SU-DHL-6 (cell line): ENCODE results near the gene CCNL1.

Experiments used
- CTCF ChIP-seq: fragments of 200-600 bp; sonication (generic); IDR thresholded peaks from one replicate; pipeline ENCODE4 v1.5.1; 2017; ENCODE audit warnings: antibody characterized with exemption, mild to moderate bottlenecking, low read length, moderate library complexity; ENCODE audit not compliant: insufficient read depth, poor library complexity, severe bottlenecking
- EZH2phosphoT487 ChIP-seq: fragments of 200-600 bp; sonication (generic), shearing (Covaris generic); conservative IDR thresholded peaks from 2 replicates; pipeline ENCODE4 v1.6.1; 2018; ENCODE audit warnings: mild to moderate bottlenecking, antibody characterized with exemption, low read length, moderate library complexity, mixed read lengths

- TF ChIP-seq CTCF (no peak), EZH2phosphoT487 (no peak)
Measured at GRCh38 chr3:157103280-157103679, 56.7 kb downstream of the CCNL1 start.
